ENCODE measurements around the gene CREBZF.

DNA sequence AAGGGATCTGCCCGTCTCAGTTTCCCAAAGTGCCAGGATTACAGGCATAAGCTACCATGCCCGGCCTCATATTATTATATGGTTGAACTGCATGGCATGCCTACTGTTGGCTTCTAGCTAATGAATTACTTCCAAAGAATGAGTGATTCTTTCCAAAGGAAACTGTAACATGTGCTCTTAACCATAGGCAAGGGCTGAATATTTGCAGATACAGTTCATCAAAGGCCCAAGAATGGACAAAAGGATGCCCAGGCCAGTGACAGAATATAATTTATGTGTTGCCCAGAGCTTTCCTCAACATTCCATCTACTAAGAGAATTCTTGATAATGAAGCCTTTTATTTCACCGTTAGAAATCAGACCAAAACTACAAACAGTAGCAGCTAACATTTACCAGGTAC lies 48.0 kb upstream of the CREBZF start:
- TF ChIP-seq CTCF (conservative IDR thresholded peaks at IDR 0.05; ENCODE audit: low read length) = no peak
- no peak for TF ChIP-seq EZH2phosphoT487 (IDR thresholded peaks at IDR 0.05; ENCODE audit: borderline replicate concordance, low read depth, low read length)
